ENCODE data around the gene CACNA1C.
A peak's percentile ranks its signal among the peaks of the same experiment; 100 is the strongest.

Gene CACNA1C

GRCh38 chr12:2609020-2609419 lies 556.2 kb downstream of the CACNA1C start:
- no peak for DNase-seq

DNA sequence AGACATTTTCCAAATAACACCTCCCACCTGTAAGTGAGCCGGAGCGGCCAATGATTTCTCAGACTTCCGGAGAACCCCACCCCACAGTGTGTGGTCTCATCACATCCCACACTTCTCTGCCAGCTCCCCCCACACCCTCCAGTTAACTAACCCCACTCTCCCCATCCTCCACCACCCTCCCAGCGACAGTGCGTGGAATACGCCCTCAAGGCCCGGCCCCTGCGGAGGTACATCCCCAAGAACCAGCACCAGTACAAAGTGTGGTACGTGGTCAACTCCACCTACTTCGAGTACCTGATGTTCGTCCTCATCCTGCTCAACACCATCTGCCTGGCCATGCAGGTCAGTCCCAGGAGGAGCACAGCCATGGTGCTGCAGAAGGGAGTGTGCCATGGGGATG lies 557.6 kb downstream of the CACNA1C start:
- DNase-seq, result no peak

DNA sequence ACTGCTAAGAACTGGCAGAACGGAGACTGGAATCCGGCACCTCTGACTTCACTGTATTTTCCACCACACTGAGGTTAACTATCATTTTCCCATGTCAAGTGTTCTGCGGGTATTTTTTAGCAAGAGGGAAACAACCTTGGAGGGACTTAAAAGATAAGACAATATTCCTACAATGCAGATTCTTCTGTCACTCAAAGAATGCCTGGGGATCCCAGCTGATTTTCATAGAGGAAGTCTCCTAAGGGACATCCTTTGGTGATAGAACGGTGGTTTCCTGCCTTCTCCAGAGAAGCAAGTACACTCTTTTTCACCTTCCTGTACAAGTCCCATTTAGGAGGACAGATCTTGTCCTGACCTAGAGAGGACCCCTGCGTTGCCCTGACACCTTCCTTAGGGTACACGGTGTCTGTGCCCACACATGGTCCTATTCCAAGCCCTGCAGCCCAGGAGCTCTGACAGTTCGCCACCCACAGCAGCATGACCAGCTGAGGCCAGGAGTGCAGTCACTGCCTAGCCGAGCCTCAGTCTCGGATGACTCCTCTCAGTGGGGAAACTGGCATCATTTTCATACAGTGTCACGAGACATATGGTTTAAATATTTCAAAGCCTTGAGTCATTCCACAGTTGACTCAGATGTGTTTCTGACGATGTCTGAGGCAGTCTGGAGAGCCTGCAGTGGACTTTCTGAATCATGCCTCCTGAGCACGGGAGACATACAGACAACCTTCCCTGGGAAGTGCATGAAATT lies 560.7 kb downstream of the CACNA1C start:
- DNase-seq, result peak; percentile 98

DNA sequence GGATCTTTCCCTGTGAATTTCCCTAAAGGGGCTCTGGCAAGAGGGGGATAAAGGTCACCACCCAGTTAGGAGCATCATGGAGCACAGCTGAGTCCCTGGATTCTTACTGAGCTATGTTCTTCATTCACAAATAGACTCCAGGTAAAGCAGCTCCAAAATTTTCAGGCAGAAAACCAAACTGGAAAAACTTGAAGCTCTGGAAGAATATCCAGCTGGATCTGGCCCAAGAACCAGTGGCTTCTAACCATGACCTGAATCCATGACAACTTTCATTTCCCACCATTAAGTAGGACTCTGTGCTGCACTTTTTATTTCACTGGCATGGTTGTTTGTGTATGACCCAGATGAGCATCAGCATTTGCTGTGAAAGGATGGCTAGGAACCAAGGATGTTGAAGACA lies 561.6 kb downstream of the CACNA1C start:
- DNase-seq, result peak; percentile 7

- peak; percentile 75 for DNase-seq
Observed at GRCh38 chr12:2615665-2616402, 563.0 kb downstream of the CACNA1C start.

DNA sequence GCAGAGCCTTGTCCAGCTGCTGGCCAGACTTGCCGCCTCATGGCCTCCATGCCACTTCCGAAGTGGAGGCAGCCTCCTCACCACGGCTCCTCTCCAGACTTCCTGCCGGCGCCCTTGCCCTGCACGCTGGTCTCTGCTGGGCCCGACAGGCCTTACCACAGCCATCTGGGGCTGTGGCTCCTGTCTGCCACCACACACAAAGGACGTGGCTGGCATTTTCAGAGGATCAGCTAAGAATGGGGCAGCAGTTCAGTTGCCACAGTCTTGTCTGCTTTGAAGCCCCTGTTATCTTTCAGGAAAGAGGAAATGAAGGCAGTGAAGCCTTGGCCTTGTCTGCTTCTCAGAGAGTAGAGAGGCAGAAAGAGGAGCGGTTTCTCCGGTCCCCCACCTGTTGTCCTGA lies 564.0 kb downstream of the CACNA1C start:
- no peak for DNase-seq

- no peak for DNase-seq
Observed at GRCh38 chr12:2617365-2617764, 564.6 kb downstream of the CACNA1C start.

DNA sequence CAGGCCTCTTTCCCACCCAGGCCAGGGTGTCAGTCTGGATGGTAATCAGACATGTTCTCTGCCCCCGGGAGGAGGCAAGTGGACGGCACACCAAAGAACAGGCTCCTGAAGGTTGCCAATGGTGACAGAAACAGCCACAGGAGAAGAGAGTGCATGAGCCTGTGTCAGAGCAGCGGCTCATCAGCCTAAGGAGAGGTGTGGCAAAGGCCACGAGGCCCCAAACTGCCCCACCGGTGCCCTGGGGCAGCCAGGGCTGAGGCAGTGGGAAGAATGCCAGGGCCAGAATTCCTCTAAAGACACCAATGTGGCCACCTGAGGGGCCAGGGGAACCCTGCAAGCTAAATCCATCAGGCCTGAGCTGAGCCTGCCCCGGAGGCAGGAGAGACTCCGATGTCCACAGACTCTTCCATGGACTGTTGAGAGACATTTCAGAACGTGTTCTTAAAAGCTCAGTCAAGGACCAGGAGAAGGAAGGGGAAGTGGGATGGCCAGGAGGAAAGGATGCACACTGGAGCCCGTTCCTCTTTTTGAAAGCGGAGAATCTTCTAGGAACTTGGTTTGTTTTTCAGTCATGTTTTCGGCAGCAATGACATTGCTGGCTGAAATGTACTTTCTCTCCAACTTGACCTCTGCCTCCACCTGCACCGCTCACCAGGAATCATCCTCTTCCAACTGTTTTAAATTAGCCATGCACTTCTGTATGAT lies 565.7 kb downstream of the CACNA1C start:
- no peak for DNase-seq

GRCh38 chr12:2619136-2619535 lies 566.3 kb downstream of the CACNA1C start:
- no peak for DNase-seq

- DNase-seq, result no peak
Observed at GRCh38 chr12:2622460-2622859, 569.7 kb downstream of the CACNA1C start.

DNA sequence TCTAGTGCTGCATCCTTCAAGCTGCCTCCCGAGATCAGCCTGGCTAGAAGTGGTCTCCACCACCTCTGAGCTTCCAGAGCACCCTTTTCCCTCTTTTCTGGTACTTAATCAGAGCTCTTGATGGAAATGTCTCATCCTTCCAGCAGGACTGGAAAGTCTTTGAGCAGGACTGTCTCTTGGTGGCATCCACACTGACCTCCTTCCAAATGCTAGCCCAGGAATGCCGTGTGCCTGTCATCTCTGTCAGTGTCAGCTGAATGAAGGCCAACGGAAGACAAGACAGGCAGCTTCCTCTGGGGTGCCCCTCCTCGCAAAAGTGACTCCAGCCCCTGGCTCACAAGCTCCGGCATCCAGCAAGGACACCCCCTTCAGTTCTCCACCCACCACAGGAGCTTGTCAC lies 570.7 kb downstream of the CACNA1C start:
- DNase-seq, result no peak

DNA sequence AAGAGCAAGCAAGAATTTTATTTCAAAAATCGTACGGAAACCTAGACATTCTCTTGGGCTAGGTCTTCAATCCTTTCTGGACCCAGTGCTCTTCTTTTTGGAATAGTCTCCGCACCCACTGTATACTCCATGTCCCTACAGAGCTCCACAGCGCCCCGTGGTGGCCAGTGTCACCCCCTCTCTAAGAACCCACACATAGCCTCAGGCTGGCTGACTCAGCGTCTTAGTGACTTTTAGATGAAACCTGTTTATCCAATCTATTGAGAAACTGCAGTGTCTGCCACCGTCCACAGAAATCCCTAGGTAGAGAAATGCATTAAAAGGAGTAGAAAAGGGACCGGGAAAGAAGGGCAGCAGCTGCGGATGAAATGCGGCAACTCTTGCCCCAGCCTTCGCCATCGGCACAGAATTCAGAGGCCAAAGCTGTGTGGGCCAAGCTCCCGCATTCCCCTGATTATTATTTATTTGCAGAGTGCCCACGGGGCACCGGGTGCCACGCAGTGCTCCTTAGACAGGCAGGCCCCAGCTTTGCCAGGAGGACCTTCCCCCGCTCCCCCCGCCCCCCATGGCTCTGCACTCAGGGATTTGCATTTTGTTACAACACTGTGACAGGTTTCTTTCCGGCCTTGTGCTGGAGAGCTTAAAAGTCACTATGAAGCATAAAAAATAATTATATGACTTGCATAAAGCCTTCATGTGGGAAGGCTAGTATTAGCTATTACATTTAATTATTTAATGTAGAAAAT lies 571.9 kb downstream of the CACNA1C start:
- peak; percentile 41 for DNase-seq

- no peak for DNase-seq
Observed at GRCh38 chr12:2625289-2625612, 572.5 kb downstream of the CACNA1C start.

DNA sequence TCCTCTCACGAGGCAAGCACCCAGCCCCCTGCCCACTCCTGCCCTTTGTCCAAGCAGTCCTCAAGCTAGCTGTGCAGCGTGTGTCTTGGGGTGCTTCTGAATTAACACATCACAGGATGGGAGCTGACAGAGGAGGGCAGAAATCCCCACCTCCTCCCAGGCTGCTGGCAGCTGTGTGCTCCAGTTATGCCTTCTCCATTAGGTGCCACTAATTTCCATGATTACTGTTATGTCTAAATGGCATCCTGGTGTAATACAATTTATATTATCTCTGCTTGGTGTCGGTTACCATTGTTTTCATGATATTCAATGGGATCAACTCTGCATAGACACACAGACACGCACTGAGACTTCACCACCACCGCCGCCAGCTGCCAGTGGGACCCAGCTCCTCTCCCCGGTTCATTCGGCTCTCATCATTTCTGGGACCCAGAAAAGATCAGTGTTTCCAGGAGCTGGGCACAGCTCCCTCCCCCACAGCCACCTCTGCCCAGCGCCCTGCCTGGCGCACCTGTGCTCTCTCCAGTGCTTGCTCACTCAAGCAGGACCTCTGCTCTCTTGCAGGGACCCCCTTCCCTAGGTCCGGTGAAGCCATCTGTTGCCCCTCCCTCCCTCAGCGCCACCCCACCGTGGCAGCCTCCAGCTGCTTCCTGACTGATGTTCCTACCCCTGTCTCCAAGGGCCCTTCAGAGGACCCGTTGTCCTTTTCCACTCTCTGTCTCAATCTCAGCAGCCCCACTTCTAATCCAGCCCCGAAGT lies 574.5 kb downstream of the CACNA1C start:
- DNase-seq, result no peak

GRCh38 chr12:2627835-2628191 lies 575.0 kb downstream of the CACNA1C start:
- DNase-seq, result no peak

GRCh38 chr12:2628401-2628800 lies 575.6 kb downstream of the CACNA1C start:
- no peak for DNase-seq

DNA sequence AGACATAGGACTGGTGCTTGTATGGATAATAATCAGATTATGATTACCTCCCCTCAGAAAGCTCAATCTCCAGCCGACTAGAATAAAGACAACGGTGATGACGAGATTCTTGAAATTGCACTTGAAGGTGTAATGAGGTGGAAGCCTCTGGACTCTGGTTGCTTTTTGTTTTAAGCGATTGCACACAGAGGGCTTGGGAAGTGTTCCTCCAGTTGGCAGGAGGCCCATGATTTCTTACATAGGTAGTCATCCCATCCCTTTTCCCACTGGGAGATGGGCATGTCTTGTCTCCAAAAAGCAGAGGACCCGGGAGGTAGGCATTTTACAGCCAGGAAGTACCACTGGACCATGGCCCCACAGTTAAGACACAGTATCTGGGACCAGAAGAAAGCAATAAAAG lies 576.3 kb downstream of the CACNA1C start:
- no peak for DNase-seq

- no peak for DNase-seq
Observed at GRCh38 chr12:2631653-2632350, 579.0 kb downstream of the CACNA1C start.

DNA sequence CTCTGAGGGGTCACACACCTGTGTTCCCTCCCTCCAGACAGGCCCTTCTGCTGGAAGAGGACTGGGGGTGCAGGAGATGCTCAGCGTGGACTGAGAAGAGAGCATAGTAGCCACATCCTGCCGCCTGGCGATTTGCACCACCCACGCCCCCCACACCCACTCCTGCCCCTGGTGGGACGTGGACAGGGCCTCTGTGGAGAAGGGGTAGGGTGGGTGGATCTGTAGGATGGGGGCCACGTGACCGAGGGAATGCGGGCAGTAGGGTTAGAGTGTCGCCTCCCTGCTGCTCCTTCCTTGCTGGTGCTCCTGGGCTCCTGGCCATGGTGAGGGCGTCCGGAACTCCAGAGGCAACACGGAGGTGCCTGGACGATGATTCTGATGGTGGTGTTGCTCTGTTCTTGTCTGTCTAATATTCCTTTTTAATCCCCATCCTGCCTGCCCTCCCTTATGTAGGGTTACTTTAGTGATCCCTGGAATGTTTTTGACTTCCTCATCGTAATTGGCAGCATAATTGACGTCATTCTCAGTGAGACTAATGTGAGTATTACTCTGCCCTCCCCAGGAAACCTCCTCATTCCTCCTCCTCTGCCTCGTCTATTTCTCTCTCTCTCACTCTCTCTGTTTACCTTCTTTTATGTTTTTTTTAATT lies 580.5 kb downstream of the CACNA1C start:
- no peak for DNase-seq

DNA sequence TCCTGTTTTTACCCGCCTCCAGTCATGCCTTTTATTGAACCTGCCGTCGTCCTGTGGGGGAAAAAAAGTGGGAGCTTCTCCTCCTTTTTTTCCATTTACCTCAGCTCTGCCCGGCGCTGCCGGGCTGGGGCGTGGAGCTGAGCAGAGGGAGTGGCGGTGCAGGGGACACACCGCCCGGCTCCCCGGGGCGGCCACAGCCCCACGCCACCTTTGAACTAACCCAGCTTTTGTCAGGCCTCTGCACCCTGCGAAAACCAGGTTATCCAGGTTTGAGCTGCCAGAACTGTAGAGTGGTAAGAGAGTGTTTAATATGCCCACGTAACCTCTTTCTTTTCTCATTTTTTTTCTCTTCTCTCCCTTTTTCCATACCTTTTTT lies 581.0 kb downstream of the CACNA1C start:
- DNase-seq, result no peak

DNA sequence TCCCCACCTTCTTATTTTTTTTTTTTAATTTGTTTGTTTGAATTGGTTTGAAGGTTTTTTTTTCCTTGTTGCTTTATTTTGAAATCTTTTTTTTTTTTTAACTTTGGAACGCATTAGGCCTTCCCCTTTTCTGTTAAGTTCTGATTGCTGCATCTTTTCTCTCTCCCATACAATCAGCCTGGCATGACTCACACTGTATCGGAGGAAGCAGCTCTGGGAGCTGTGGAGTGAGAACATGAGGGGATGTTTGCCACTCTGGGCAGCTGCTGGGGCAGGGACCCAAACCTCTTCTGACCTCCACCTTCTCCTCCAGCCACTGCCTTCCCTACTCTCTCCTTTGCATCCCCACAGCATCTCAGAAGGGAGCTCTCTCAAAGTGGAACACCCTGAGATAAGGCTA lies 581.7 kb downstream of the CACNA1C start:
- no peak for DNase-seq
